ENCODE measurements around the gene ERICH4.
"Not testable (repeated sequence)": the region's sequence is repeated elsewhere in the genome, so short reads cannot be mapped to it uniquely, and the experiment has no call there.

Gene ERICH4

DNA sequence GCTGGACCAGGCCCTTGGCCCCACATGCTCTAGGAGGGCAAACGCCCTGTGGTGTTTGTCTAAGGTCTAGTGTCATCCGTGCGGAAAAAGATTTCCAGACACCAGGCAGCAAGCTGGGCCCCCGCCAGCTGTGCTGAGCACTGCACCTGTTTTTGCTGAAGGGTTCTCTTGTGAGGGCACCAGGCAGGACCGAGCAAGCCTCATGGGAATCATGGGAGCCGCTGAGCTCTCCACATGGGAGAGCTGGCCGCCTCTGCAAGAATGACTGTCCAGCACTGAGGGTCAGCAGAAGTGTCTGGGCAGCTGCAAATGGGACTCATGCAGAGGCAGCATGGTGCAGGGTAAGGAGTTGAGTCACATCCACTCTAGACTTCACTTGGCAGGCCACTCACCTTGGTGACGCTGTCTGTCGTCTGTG is 27.8 kb upstream of the ERICH4 start:
- peak; percentile 90 to 91 for DNase-seq

GRCh38 chr19:41416194-41416674 is 26.7 kb upstream of the ERICH4 start:
- DNase-seq = no peak

DNA sequence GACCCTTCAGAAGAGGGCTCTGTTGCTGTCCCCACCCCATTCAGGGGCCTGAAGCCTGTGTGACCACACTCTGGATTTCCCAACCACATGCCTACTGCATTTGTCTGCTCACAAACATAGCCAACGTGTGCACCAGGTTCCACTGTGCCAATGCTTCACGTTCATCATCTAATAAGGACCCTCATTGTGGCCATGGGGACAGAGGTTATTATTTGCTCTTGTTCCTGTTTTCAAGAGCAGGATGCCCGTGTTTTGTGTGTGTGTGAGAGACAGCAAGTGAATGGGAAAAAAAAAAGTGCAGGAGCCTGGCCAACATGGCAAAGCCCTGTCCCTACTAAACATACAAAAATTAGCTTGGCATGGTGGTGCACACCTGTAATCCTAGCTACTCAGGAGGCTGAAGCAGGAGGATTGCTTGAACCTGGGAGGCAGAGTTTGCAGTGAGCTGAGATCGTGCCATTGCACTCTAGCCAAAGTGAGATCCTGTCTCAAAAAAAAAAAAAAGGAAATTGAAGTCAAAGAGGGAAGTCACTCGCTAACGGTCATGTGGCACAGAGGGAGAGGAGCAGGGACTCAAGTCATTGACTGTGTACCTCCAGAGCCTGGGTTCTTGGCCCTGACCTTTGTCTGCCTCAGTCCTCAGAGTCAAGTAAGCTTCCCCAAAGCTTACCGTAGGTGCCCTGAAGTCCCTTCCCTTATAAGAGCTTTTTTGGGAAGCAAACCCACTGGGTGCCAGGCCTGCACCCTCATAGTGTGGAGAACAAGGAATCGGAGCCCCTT is 22.7 kb upstream of the ERICH4 start:
- no peak for DNase-seq

GRCh38 chr19:41421314-41421713 is 21.6 kb upstream of the ERICH4 start:
- DNase-seq = peak in 1 of 2 experiments; percentile 55

- DNase-seq = no peak
Measured at GRCh38 chr19:41421973-41422372, 21.0 kb upstream of the ERICH4 start.

DNA sequence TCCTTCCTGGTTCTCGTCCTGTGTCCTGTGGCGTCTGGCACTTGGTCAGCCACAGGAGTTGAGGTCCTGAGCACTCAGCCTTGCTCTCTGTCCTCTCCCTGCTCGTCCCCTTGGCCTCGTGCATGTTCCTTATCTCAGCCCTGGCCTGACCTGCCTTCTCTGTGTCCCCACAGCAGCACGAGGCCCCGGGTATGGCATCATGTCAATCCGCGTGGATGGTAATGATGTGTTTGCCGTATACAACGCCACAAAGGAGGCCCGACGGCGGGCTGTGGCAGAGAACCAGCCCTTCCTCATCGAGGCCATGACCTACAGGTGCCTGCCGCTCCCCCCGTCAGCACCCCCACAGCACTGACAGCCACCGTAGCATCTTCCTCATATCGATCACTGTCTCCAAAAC is 20.5 kb upstream of the ERICH4 start:
- DNase-seq = no peak

DNA sequence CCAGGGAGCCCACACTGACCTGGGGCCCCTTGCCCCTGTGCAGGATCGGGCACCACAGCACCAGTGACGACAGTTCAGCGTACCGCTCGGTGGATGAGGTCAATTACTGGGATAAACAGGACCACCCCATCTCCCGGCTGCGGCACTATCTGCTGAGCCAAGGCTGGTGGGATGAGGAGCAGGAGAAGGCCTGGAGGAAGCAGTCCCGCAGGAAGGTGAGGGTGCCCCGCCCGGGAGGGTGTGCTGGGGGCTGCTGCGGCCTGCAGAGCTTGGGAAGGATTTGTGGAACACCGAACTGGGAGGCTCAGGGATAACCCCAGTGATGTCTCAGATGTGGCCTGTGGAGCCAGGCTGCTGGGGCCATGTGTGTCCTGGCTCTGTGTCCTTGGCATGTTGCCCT is 20.0 kb upstream of the ERICH4 start:
- DNase-seq = no peak

- DNase-seq = no peak
Measured at GRCh38 chr19:41424335-41425173, 18.4 kb upstream of the ERICH4 start.

- no peak for DNase-seq
Measured at GRCh38 chr19:41425174-41426115, 17.5 kb upstream of the ERICH4 start.

DNA sequence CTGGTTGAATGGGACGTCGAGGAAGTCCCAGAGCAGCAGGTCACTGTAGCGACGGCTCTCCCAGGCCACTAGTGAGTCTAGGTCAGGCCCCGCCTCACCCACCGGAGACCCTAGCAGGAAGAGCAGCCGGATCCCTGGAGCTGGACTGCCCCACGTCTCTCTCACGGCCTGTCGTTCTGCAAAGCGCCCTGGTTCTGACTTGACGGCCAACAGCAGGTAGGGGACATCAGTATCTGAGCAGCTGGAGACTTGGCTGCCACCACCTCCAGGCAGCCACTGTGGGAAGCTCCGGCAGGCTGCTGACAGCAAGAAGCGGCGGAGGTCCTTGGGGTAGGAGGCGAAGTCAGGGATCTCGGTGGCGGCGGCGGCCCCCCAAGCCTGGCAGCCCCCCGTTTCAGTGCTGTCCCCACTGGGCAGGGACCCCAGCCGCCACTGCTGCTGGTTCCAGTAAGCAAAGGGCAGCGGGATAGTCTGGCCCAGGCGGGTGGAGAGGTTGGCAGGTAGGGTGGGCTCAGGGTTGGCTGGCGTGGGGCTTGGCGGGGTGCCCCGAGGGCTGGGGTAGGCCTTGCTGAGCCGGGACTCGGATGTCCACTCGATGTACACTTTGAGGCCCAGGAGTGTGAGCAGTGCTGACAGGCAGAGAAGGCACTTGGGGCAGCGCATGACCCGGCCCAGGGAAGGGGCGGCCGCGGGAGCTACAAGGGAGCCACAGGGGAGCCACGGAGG is 16.7 kb upstream of the ERICH4 start:
- no peak for DNase-seq

- DNase-seq = peak; percentile 72 to 88
Measured at GRCh38 chr19:41426952-41427646, 15.9 kb upstream of the ERICH4 start, which contains the start of gene B3GNT8. TSS of gene B3GNT8 (minus strand) at chr19:41427374. CDS start at chr19:41426778, 596 bp downstream.

DNA sequence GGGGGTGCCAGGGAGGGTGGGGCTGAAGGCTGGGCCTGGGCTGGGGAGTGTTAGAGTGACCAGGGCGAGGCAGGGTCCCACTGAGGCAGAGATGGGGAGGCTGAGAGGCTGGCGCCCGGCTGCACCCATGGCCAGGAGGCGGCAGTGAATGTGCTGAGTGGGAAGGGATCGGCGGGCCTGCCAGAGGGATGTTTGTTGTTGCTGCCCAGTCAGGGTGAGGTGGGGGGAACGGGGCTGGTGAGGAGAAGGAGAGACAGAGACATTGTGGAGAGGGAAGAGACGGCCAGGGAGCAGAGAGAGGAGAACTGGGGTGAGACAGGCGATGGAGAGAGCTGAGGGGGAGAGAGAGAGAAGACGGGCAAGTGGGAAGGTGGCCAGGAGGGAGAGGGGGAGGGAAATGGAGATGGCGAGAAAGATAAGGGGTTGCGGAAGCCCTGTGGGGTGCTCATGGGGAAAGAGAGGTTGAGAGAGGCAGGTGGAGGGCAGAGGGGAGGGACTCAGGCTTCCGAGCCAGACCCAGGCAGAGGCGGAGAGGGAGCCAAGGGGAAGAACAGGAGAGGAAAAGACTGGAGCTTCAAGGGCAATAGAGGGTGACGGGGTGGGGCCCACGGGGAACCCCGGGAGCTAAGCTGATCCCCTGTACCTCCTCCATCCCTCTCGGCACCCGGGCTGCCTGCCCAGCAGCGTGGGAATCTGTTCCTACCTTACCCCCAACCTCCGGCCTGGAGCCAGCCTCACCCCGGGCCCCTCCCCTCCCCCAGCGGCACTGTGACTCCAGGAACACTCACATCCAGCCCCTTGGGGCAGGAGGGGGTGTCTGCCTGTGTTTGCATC is 15.1 kb upstream of the ERICH4 start:
- DNase-seq = peak; percentile 21 to 41

- no peak for DNase-seq
Measured at GRCh38 chr19:41428481-41428859, 14.5 kb upstream of the ERICH4 start.

DNA sequence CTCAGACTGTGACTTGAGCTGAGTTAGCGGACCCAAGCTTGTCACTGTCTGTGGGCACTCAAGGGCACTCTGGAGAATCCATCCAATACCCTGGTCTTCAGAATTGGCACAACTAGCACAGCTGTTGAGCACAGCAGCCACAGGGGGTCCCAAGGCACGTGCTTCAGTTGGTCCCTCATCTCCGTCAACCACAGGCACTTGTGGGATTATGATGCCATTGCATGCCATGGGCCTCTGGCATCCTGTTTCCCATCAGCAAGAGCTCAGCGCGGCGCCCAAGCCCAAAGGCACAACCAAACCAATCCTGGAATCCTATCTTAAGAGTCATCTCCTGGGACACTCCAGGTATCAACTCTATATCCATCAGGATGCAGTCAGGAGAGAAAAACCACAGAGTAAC is 12.0 kb upstream of the ERICH4 start:
- no peak for DNase-seq

DNA sequence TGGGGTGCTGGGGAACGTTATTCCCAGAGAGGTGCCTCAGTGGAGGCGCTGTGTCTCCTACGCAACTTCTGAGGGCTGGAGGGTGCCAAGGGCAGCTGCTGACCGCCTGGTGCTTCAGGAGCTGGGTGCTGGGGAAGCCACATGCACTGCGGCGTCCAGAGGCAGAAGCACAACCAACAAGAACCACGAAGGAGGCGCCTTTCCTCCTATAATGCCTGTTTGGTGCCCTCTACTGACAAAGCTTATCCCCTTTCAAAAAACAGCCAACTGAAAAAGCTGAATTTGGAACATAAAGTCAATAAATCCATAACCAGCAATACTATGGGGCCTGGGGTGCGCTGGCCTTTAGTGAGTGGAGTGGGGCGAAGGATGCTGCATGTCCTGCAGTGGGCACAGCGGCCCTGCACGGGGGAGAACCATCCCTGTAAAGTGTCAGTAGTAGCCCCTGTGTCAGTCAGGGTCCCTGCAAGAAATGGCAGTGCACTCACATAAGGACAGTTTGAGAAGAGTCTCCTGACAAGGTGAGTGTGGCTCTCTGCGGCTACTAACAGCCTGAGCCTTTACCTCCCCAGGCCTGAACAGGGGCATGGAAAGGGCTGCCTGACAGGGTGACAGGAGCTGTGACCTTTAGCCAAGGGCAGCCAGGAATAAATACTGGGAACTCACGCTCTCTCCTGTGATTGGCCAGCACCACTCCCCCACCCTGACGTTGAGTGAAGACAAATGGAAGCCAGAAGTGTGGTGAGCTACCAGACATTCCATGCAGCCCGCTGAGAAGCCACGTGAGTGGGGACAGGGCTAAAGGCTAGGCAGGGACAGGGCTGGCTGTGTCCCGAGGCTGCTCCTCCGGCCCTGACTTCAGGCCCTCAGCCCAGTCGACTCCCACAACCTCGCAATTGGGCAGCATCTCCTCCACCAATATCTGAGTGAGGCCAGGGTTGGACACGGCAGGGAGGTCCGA is 11.2 kb upstream of the ERICH4 start:
- peak; percentile 21 to 40 for DNase-seq

DNA sequence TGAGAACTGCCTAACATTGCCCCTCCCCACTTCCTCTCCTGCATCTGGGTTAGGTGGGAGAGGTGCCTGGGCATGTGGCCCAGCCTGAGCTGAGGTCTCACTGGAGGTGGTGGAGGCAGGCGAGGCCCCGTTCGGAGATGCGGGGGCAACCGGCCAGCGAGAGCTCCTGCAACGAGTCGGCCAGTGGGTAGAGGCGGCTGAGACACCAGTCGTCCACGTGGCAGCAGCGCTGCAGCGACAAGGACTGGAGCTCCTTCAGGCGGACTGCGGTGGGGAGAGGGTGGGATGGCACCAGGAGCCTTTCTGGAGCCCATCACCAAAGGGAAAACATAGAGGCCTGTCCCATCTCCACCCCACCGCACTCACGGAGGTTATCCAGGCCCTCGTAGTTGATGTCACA is 9.8 kb upstream of the ERICH4 start:
- no peak for DNase-seq

DNA sequence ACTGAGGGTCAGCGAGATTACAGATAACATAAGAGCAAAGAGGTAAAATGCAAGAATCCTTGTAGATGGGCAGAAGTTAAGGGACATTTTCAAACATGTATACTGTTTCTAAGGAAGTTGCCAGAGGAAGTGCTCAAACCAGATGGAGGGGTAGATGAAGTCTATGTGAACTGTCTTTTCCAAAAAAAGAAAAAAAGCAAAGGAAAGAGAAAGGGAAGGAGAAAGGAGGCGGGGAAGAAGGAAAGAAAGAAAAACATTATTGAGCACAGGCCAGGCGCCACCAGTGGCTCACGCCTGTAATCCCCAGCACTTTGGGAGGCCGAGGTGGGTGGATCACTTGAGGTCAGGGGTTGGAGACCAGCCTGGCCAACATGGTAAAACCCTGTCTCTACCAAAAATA is 8.5 kb upstream of the ERICH4 start:
- no peak for DNase-seq

DNA sequence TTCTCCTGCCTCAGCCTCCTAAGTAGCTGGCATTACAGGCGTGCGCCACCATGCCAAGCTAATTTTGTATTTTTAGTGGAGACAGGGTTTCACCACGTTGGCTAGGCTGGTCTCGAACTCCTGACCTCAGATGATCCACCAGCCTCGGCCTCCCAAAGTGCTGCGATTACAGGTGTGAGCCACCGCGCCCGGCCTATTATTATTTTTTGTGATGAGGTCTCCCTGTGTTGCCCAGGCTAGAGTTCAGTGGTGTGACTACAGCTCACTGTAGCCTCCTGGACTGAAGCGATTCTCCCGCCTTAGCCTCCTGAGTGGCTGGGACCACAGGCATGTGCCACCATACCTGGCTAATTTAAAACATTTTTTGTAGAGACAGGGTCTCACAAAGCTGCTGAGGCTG is 7.6 kb upstream of the ERICH4 start:
- not testable (repeated sequence) for DNase-seq
